ENCODE measurements around the gene DNAJC3. TPM values are rescaled to one million over a fixed set of nuclear protein-coding genes. Genes with fewer than 3 reads are reported as not detected.

DNAJC3 gene
- total RNA-seq, 1 experiment from 2014 or later, result 21.2 TPM

DNA sequence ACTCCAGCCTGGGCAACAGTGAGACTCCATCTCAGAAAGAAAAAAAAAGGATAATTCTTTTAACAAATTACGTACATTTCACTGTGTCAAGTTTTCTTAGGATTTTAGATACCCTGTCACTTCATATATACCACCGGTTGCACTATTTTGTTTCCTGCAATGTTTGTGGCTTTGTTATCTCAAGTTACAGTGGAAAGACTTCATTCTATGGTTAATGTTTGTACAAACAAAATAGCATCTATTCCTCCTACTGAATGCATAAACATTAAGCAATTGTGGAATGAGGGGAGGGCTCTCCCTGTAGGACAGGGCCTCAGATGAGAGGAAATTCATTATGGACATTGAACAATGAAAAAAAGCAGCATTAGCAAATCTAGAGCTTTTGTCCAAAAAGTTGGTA is 120.1 kb downstream of the DNAJC3 start:
- Histone ChIP-seq H2AK5ac (ENCODE audit: insufficient read length, low read length) (no peak overlapping the region), H3K27ac (ENCODE audit: insufficient read length, low read depth, low read length) (no peak overlapping the region), H3K4me1 (ENCODE audit: insufficient read depth, low read length) (no peaks in the 10 kb centered on the region), H2BK15ac (ENCODE audit: low read depth, low read length) (no peak overlapping the region), H4K91ac (ENCODE audit: insufficient read length, low read depth, low read length) (no peak overlapping the region), H3K27me3 (ENCODE audit: insufficient read depth, low read length) (no peaks in the 10 kb centered on the region), H3K4ac (ENCODE audit: low read depth, low read length) (no peak overlapping the region), H3K79me1 (ENCODE audit: insufficient read depth, low read depth, low read length, poor library complexity, severe bottlenecking) (no peaks in the 10 kb centered on the region), H3K23me2 (ENCODE audit: insufficient read length, low read depth, low read length, poor library complexity, severe bottlenecking) (no peaks in the 10 kb centered on the region), H4K8ac (replicated peaks; ENCODE audit: insufficient read length, low read depth, low read length) (no peak overlapping the region), H3K14ac (ENCODE audit: insufficient read depth, low read length) (no peak overlapping the region), H2BK12ac (ENCODE audit: insufficient read length, low read depth, low read length) (no peak overlapping the region), H3K9ac (ENCODE audit: extremely low read depth, insufficient read length, low read length) (no peak overlapping the region), H3K18ac (ENCODE audit: insufficient read length, low read depth, low read length) (no peak overlapping the region), H3T11ph (ENCODE audit: low read length) (no peak overlapping the region), H3K23ac (ENCODE audit: insufficient read length, low read depth, low read length) (no peak overlapping the region), H3K56ac (ENCODE audit: insufficient read length, low read depth, low read length) (no peak overlapping the region), H2BK5ac (ENCODE audit: insufficient read length, low read length) (no peak overlapping the region), H2BK20ac (ENCODE audit: low read depth, low read length, poor library complexity, severe bottlenecking) (no peak overlapping the region), H3K79me2 (ENCODE audit: insufficient read depth, low read length) (no peaks in the 10 kb centered on the region), H3K9me3 (ENCODE audit: control insufficient read depth, low read depth, low read length) (no peaks in the 10 kb centered on the region), H2BK120ac (ENCODE audit: low read depth, low read length, poor library complexity, severe bottlenecking) (no peak overlapping the region), H4K20me1 (ENCODE audit: control insufficient read depth, insufficient read depth, insufficient read length) (no peaks in the 10 kb centered on the region), H4K5ac (ENCODE audit: insufficient read length, low read depth, low read length) (no peak overlapping the region), H2AFZ (ENCODE audit: low read length) (no peak overlapping the region), H3K4me2 (ENCODE audit: insufficient read depth, insufficient read length, low read length) (no peak overlapping the region)
- no peaks in the 10 kb centered on the region for H3K9me3 Mint-ChIP-seq
- WGBS (ENCODE audit: extremely low coverage, insufficient read length, low lambda C conversion rate), result no CpG with 5 or more reads among the region's 2 CpGs
- TF ChIP-seq, protein P1, sequence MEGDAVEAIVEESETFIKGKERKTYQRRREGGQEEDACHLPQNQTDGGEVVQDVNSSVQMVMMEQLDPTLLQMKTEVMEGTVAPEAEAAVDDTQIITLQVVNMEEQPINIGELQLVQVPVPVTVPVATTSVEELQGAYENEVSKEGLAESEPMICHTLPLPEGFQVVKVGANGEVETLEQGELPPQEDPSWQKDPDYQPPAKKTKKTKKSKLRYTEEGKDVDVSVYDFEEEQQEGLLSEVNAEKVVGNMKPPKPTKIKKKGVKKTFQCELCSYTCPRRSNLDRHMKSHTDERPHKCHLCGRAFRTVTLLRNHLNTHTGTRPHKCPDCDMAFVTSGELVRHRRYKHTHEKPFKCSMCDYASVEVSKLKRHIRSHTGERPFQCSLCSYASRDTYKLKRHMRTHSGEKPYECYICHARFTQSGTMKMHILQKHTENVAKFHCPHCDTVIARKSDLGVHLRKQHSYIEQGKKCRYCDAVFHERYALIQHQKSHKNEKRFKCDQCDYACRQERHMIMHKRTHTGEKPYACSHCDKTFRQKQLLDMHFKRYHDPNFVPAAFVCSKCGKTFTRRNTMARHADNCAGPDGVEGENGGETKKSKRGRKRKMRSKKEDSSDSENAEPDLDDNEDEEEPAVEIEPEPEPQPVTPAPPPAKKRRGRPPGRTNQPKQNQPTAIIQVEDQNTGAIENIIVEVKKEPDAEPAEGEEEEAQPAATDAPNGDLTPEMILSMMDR (conservative IDR thresholded peaks at IDR 0.05), result no peak
- H3K4me1 Mint-ChIP-seq, result no peaks in the 10 kb centered on the region; a peak in 1 of 4 replicates
- H3K4me3 Mint-ChIP-seq, result no peak overlapping the region
- no peak for DNase-seq
- no peak overlapping the region for H3K27ac Mint-ChIP-seq
- H3K27me3 Mint-ChIP-seq (ENCODE audit: low read depth), result no peaks in the 10 kb centered on the region
- H3K36me3 Mint-ChIP-seq (ENCODE audit: insufficient read depth in 1 of 3, low read depth in 3 of 3), result peaks cover 3 to 16% (median 3%) of the 10 kb centered on the region in 3 experiments; a peak in 4 of 7 replicates

Data from H9 (cell line).